WTC11 (cell line): ENCODE data around the gene NAGLU. TPM values are rescaled to one million over a fixed set of nuclear protein-coding genes. Genes with fewer than 3 reads are reported as not detected.

Experiments used
- ATAC-seq: fragments of 200-7000 bp; cut with Tn5 transposase; 2 replicates; pipeline ENCODE4 v1.10.0; 2021; ENCODE audit warnings: mild to moderate bottlenecking, moderate library complexity
- CTCF ChIA-PET: fragments of 300-600 bp; sonication (Branson Sonifier 250); formaldehyde crosslinking; loops from one replicate; lab custom pipeline; 2021; ENCODE audit warnings: antibody characterized with exemption; lab: Charles Lee
- POLR2A ChIA-PET: fragments of 350-600 bp; sonication (Branson Sonifier 250); formaldehyde crosslinking; loops from one replicate; lab custom pipeline; 2021; ENCODE audit warnings: antibody characterized with exemption; lab: Charles Lee
- DNase-seq: peaks from one replicate; pipeline ENCODE4 v3.0.0; 2021; ENCODE audit warnings: low spot score
- H3K27ac Mint-ChIP-seq: 2 replicates; pipeline ENCODE4 v1.8.0; 2021; ENCODE audit warnings: mixed read lengths
- H3K27me3 Mint-ChIP-seq: 2 replicates; pipeline ENCODE4 v1.8.0; 2021; ENCODE audit warnings: low read depth, mild to moderate bottlenecking, moderate library complexity, mixed read lengths
- H3K36me3 Mint-ChIP-seq: 2 replicates; pipeline ENCODE4 v1.8.0; 2021; ENCODE audit warnings: mixed read lengths
- H3K4me1 Mint-ChIP-seq: 2 replicates; pipeline ENCODE4 v1.8.0; 2022; ENCODE audit warnings: mixed read lengths
- H3K4me3 Mint-ChIP-seq: 2 replicates; pipeline ENCODE4 v1.8.0; 2021; ENCODE audit warnings: mild to moderate bottlenecking, moderate library complexity, mixed read lengths
- H3K9me3 Mint-ChIP-seq: 2 replicates; pipeline ENCODE4 v1.8.0; 2021; ENCODE audit warnings: mixed read lengths
- ARID4B ChIP-seq: sonication (generic); formaldehyde crosslinking; IDR thresholded peaks from 2 replicates; pipeline ENCODE4 v1.8.0; 2023; ENCODE audit warnings: missing genetic modification reagents, mild to moderate bottlenecking, borderline replicate concordance
- ATF3 ChIP-seq: sonication (generic); formaldehyde crosslinking; conservative IDR thresholded peaks from 2 replicates; pipeline ENCODE4 v1.8.1; 2022; ENCODE audit warnings: mild to moderate bottlenecking, missing genetic modification reagents
- ATF6 ChIP-seq: sonication (generic); formaldehyde crosslinking; IDR thresholded peaks from 2 replicates; pipeline ENCODE4 v1.8.1; 2023; ENCODE audit warnings: mild to moderate bottlenecking, missing genetic modification reagents
- CREB1 ChIP-seq: sonication (generic); formaldehyde crosslinking; IDR thresholded peaks from 2 replicates; pipeline ENCODE4 v1.8.0; 2023; ENCODE audit warnings: mild to moderate bottlenecking, missing genetic modification reagents
- CREM ChIP-seq: sonication (generic); formaldehyde crosslinking; IDR thresholded peaks from 2 replicates; pipeline ENCODE4 v1.8.1; 2022; ENCODE audit warnings: mild to moderate bottlenecking, missing genetic modification reagents, moderate library complexity
- CTCF ChIP-seq: fragments of 200-600 bp; IDR thresholded peaks from 2 replicates; pipeline ENCODE4 v1.8.0; 2022; ENCODE audit warnings: antibody characterized with exemption
- E2F4 ChIP-seq: sonication (generic); formaldehyde crosslinking; IDR thresholded peaks from 2 replicates; pipeline ENCODE4 v1.8.1; 2022; ENCODE audit warnings: low read depth, mild to moderate bottlenecking, moderate library complexity, missing genetic modification reagents, borderline replicate concordance
- GABPB1 ChIP-seq: sonication (generic); formaldehyde crosslinking; IDR thresholded peaks from 2 replicates; pipeline ENCODE4 v1.8.1; 2023; ENCODE audit warnings: mild to moderate bottlenecking, missing genetic modification reagents
- HMGXB4 ChIP-seq: sonication (generic); formaldehyde crosslinking; IDR thresholded peaks from 2 replicates; pipeline ENCODE4 v1.8.1; 2023; ENCODE audit warnings: mild to moderate bottlenecking, moderate library complexity, missing genetic modification reagents
- MAX ChIP-seq: sonication (generic); formaldehyde crosslinking; IDR thresholded peaks from 2 replicates; pipeline ENCODE4 v1.8.0; 2022; ENCODE audit warnings: mild to moderate bottlenecking, missing genetic modification reagents
- MYBL2 ChIP-seq: sonication (generic); formaldehyde crosslinking; IDR thresholded peaks from 2 replicates; pipeline ENCODE4 v1.8.1; 2023; ENCODE audit warnings: mild to moderate bottlenecking, moderate library complexity, missing genetic modification reagents
- NFE2L1 ChIP-seq: sonication (generic); formaldehyde crosslinking; IDR thresholded peaks from 2 replicates; pipeline ENCODE4 v1.8.1; 2023; ENCODE audit warnings: missing genetic modification reagents
- SMAD4 ChIP-seq: sonication (generic); formaldehyde crosslinking; IDR thresholded peaks from 2 replicates; pipeline ENCODE4 v1.8.0; 2022; ENCODE audit warnings: mild to moderate bottlenecking, missing genetic modification reagents
- SP1 ChIP-seq: sonication (generic); formaldehyde crosslinking; conservative IDR thresholded peaks from 2 replicates; pipeline ENCODE4 v1.8.1; 2022; ENCODE audit warnings: missing genetic modification reagents
- TEAD1 ChIP-seq: sonication (generic); formaldehyde crosslinking; IDR thresholded peaks from 2 replicates; pipeline ENCODE4 v1.8.0; 2022; ENCODE audit warnings: mild to moderate bottlenecking, missing genetic modification reagents
- ZNF232 ChIP-seq: sonication (generic); formaldehyde crosslinking; IDR thresholded peaks from 2 replicates; pipeline ENCODE4 v1.8.0; 2022; ENCODE audit warnings: mild to moderate bottlenecking, missing genetic modification reagents
- ZNF263 ChIP-seq: sonication (generic); formaldehyde crosslinking; IDR thresholded peaks from 2 replicates; pipeline ENCODE4 v1.8.1; 2022; ENCODE audit warnings: low read depth, mild to moderate bottlenecking, moderate library complexity, missing genetic modification reagents
- ZNF396 ChIP-seq: fragments of 250-450 bp; sonication (Bioruptor Pico); IDR thresholded peaks from 2 replicates; pipeline ENCODE4 v1.8.0; 2021; ENCODE audit warnings: mild to moderate bottlenecking, moderate library complexity, borderline replicate concordance
- total RNA-seq: library from RNA; stranded (reverse); gene quantifications from 3 replicates; pipeline ENCODE4 v1.2.3, GENCODE V29; 2021

NAGLU gene
- total RNA-seq, 1 experiment from 2014 or later, result 39.3 TPM

- ATAC-seq (peak; percentile 21), DNase-seq (no peak)
- TF ChIP-seq MYBL2 (CRISPR knock-in tag) (no peak), CREB1 (CRISPR knock-in tag) (0 out of 2 replicates have a peak, but pooled peaks have one; percentile 9), TEAD1 (CRISPR knock-in tag) (no peak)
- no peaks in the 10 kb centered on the region for H3K27me3 Mint-ChIP-seq
- CTCF ChIA-PET, result interaction anchor here (0.8 to 3.3 kb wide), 24 partner anchors 10 to 264 kb away, joined by 3 to 122 read pairs (median 20); partner anchors contain the start of genes CCR10, CNTNAP1, MLX and NAGLU
- peak overlapping the region; percentile 85 for H3K27ac Mint-ChIP-seq
- H3K36me3 Mint-ChIP-seq, result peaks cover 27% of the 10 kb centered on the region
- H3K9me3 Mint-ChIP-seq, result no peaks in the 10 kb centered on the region
- peaks cover 20% of the 10 kb centered on the region for H3K4me1 Mint-ChIP-seq
- POLR2A ChIA-PET, result interaction anchor here (0.5 to 1.6 kb wide), 6 partner anchors 23 to 106 kb away, joined by 3 to 7 read pairs (median 3); partner anchors contain the start of genes CNTNAP1 and PLEKHH3
- H3K4me3 Mint-ChIP-seq, result peak overlapping the region; percentile 98
Measured at GRCh38 chr17:42577140-42577531, 41.1 kb downstream of the NAGLU start.

- POLR2A ChIA-PET, result interaction anchor here (0.5 to 1.6 kb wide), 15 partner anchors 24 to 387 kb away, joined by 3 to 9 read pairs (median 4); partner anchors contain the start of genes CNTNAP1, PLEKHH3, RETREG3 and TUBG1
- H3K27ac Mint-ChIP-seq, result peak within 1 kb of the TSS; percentile 100
- peaks cover 25% of the 10 kb centered on the region for H3K36me3 Mint-ChIP-seq
- H3K4me1 Mint-ChIP-seq, result peaks cover 20% of the 10 kb centered on the region
- H3K27me3 Mint-ChIP-seq, result no peaks in the 10 kb centered on the region
- H3K4me3 Mint-ChIP-seq, result peak within 1 kb of the TSS; percentile 98
- no peaks in the 10 kb centered on the region for H3K9me3 Mint-ChIP-seq
- ATAC-seq (peak; percentile 81), DNase-seq (peak; percentile 96)
- CTCF ChIA-PET, result interaction anchor here (0.6 to 3.3 kb wide), 67 partner anchors 8 to 457 kb away, joined by 3 to 122 read pairs (median 5); partner anchors contain the start of genes BECN1, CAVIN1, CCR10 and CNTD1
- no peak for TF ChIP-seq HMGXB4 (CRISPR knock-in tag)
- TF ChIP-seq CTCF, result no peak
- 0 out of 2 replicates have a peak, but pooled peaks have one; percentile 63 for TF ChIP-seq MAX (CRISPR knock-in tag)
- TF ChIP-seq ZNF396, result no peak
- no peak for TF ChIP-seq ATF3 (CRISPR knock-in tag)
- peak; percentile 84 for TF ChIP-seq CREM (CRISPR knock-in tag)
- TF ChIP-seq ZNF263 (CRISPR knock-in tag), result no peak
- peak; percentile 68 for TF ChIP-seq SP1 (CRISPR knock-in tag)
- TF ChIP-seq ATF6, result no peak
- 0 out of 2 replicates have a peak, but pooled peaks have one; percentile 51 for TF ChIP-seq ZNF232 (CRISPR knock-in tag)
- TF ChIP-seq GABPB1 (CRISPR knock-in tag), result peak; percentile 67
- peak; percentile 95; the same call in 1 of the 2 replicates for TF ChIP-seq E2F4 (CRISPR knock-in tag)
- TF ChIP-seq NFE2L1 (CRISPR knock-in tag), result 0 out of 2 replicates have a peak, but pooled peaks have one; percentile 13
- no peak for TF ChIP-seq SMAD4
- peak; percentile 50 for TF ChIP-seq ARID4B (CRISPR knock-in tag)
Measured at GRCh38 chr17:42577532-42578281, 41.7 kb downstream of the NAGLU start, which contains the start of gene PSMC3IP. Gene PSMC3IP, minus strand, starts transcription at chr17:42577729. Its CDS starts 43 bp downstream, at chr17:42577686.
